Measurements from ENCODE around the gene TIMM13.
"Not testable (repeated sequence)": the region's sequence is repeated elsewhere in the genome, so short reads cannot be mapped to it uniquely, and the experiment has no call there.

Gene TIMM13

GRCh38 chr19:2415281-2415972, 12.0 kb downstream of the TIMM13 start:
- DNase-seq (ENCODE audit: low spot score): no peak

DNA sequence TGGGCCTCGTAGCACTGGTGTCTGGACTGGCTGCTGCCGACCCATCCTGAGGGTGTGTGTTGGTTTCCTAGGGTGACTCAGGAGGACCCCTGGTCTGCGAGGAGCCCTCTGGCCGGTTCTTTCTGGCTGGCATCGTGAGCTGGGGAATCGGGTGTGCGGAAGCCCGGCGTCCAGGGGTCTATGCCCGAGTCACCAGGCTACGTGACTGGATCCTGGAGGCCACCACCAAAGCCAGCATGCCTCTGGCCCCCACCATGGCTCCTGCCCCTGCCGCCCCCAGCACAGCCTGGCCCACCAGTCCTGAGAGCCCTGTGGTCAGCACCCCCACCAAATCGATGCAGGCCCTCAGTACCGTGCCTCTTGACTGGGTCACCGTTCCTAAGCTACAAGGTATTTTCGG, 13.8 kb downstream of the TIMM13 start:
- no peak for DNase-seq (ENCODE audit: low spot score)

DNA sequence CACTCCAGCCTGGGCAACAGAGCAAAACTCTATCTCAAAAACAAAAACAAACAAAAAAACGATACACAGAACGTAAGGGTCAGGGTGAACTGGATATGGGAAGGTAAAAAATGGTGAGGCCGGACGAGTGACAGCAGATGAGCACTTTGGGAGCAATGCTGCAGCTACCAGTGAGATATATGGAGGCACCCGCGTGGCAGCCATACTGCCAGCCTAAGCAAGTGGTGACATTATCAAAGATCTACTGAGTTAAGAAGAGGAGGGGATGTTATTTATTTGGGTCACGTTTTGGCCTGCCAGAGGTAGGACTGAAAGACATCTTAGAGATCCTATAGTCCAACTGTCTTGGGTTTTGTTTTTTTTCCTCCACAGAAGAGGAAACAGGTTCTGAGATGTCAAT, 14.2 kb downstream of the TIMM13 start:
- no peak for DNase-seq (ENCODE audit: low spot score)

DNA sequence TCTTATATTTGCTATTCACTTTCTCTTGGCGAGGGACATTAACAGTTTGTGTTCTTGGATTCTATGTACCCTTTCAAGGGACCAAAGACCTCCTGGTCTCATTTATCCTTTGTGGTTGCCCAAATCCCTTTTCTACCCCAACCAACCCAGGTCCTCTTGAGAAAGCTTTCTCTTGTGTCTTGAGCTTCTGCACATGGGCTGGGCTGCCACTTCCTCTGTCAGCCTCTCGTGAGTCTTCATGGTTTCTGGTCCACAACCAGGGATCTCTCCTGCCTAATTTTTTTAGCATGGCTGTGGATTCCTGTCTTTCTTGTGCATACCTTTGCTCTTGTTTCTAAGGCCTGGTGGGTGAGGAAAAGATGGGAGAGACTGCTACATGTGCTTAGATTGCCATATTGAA, 14.9 kb downstream of the TIMM13 start:
- no peak for DNase-seq (ENCODE audit: low spot score)

- no peak for DNase-seq (ENCODE audit: low spot score)
Measured at GRCh38 chr19:2411709-2412108, 15.7 kb downstream of the TIMM13 start.

- DNase-seq (ENCODE audit: low spot score): no peak
Measured at GRCh38 chr19:2410023-2410422, 17.4 kb downstream of the TIMM13 start.

DNA sequence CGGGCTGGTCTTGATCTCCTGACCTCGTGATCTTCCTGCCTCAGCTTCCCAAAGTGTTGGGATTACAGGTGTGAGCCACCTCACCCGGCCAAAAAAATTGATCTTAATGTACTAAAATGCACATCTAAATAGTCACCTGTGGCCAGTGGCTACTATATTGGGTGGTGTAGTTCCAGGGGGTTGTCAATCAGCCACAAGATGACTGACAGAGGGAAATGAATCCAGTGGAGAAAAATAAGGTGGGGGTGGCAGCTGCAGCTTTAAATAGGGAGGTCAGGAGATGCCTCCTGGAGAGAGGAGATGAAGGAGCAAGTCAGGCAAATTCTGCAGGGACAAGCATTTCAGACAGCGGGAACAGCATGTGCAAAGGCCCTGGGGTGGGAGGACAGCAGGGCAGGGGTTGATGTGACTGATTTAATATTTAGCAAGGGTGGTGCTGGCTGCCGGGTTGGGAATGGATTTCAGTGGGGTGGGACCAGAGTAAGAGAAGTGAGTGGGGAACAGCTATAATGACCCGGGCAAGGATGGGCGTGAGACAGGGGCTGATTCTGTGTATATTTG, 18.0 kb downstream of the TIMM13 start:
- no peak for DNase-seq (ENCODE audit: low spot score)

DNA sequence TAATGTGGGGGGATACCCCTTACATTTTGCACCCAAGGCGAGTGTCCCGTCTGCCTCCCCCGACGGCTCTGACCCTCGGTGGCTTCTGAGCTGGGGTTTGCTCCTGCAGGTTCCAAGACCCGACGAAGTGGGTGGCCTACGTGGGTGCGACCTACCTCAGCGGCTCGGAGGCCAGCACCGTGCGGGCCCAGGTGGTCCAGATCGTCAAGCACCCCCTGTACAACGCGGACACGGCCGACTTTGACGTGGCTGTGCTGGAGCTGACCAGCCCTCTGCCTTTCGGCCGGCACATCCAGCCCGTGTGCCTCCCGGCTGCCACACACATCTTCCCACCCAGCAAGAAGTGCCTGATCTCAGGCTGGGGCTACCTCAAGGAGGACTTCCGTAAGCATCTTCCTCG, 19.1 kb downstream of the TIMM13 start:
- no peak for DNase-seq (ENCODE audit: low spot score)

GRCh38 chr19:2399582-2399981, 27.8 kb downstream of the TIMM13 start:
- no peak for DNase-seq (ENCODE audit: low spot score)

DNA sequence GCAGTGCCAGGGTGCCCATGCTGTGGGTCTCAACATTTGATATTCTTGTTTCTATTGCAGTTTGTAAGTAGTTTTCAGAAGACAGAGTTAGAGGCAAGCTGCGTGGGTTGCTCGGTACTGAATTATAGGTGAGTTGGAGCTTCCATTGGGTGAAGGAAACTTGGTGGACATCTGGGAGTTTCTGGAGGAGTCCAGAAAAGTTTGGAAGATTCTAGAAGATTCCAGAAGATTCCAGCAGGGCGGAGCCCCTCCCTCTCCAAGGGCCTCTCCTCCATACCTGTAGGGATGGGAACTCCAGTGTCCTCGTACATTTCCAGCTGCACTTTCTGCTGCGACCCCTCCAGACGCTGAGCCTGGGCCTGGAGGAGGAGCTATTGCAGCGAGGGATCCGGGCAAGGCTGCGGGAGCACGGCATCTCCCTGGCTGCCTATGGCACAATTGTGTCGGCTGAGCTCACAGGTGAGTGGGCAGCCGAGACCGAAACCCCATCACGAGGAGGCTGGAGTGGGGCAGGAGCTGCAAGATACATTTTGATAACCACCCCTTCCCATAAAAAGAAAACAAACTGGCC, 28.6 kb downstream of the TIMM13 start:
- no peak for DNase-seq (ENCODE audit: low spot score)

DNA sequence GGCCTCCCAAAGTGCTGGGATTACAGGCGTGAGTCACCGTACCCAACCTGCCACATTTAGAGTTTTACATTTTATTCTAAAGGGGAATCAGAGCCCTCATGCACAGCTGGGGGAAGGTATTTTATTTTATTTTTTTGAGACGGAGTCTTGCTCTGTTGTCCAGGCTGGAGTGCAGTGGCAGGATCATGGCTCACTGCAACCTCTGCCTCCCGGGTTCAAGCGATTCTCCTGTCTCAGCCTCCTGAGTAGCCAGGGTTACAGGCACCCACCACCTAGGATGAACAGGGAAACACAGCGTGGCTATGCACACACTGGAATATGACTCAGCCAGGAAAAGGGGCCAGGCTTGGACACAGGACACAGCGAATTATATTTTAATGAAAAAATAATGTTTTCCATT, 30.2 kb downstream of the TIMM13 start:
- not testable (repeated sequence) for DNase-seq (ENCODE audit: low spot score)

DNA sequence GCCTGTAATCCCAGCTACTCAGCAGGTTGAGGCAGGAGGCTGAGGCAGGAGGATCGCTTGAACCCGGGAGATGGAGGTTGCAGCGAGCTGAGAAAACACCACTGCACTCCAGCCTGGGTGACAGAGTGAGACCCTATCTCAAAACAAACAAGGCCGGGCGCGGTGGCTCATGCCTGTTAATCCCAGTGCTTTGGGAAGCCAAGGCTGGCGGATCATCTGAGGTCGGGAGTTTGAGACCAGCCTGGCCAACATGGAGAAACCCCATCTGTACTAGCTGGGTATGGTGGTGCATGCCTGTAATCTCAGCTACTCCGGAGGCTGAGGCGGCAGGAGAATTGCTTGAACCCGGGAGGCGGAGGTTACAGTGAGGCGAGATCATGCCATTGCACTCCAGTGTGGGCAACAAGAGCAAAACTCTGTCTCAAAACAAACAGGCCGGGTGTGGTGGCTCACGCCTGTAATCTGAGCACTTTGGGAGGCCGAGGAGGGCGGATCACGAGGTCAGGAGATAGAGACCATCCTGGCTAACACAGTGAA, 32.0 kb downstream of the TIMM13 start:
- not testable (repeated sequence) for DNase-seq (ENCODE audit: low spot score)

- DNase-seq (ENCODE audit: low spot score): no peak
Measured at GRCh38 chr19:2394442-2395292, 32.7 kb downstream of the TIMM13 start.

- no peak for DNase-seq (ENCODE audit: low spot score)
Measured at GRCh38 chr19:2394054-2394441, 33.3 kb downstream of the TIMM13 start.

- not testable (repeated sequence) for DNase-seq (ENCODE audit: low spot score)
Measured at GRCh38 chr19:2392899-2393298, 34.5 kb downstream of the TIMM13 start.

- DNase-seq (ENCODE audit: low spot score): no peak
Measured at GRCh38 chr19:2392366-2392765, 35.0 kb downstream of the TIMM13 start.

GRCh38 chr19:2391118-2391725, 36.2 kb downstream of the TIMM13 start:
- peak; percentile 42 for DNase-seq (ENCODE audit: low spot score)

- DNase-seq (ENCODE audit: low spot score): no peak
Measured at GRCh38 chr19:2389594-2389993, 37.8 kb downstream of the TIMM13 start.

DNA sequence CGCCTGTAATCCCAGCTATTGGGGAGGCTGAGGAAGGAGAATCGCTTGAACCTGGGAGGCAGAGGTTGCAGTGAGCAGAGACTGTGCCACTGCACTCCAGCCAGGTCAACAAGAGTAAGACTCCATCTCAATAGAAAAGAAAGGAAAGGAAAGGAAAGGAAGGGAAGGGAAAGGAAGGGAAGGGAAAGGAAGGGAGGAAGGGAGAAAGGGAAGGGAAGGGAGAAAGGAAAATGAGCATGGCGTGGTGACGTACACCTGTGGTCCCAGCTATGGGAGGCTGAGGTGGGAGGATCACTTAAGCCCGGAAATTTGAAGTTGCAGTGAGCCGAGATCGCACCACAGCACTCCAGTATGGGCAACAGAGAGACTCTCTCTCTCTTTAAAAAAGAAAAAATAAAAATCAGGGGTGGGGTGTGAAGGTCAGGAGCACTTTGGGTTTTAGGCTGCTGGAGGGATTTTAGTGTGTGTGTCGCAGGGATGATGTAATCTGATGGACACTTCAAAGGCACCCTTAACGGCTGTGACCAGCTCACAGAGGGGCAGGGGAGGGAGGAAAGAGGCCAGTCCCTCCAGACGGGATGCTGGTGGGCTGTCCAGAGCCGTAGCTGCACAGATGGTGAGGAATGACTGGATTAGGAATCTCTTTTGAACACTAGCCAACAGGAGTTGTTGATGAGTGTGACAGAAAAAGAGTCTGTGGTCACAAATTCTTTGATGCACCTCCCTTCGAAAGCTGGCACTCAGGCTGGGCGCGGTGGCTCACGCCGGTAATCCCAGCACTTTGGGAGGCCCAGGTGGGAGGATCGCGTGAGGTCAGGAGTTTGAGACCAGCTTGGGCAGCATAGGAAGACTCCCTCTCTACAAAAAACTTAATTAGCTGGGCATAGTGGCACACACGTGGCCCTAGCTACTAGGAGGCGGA, 39.8 kb downstream of the TIMM13 start:
- DNase-seq (ENCODE audit: low spot score): no peak

DNA sequence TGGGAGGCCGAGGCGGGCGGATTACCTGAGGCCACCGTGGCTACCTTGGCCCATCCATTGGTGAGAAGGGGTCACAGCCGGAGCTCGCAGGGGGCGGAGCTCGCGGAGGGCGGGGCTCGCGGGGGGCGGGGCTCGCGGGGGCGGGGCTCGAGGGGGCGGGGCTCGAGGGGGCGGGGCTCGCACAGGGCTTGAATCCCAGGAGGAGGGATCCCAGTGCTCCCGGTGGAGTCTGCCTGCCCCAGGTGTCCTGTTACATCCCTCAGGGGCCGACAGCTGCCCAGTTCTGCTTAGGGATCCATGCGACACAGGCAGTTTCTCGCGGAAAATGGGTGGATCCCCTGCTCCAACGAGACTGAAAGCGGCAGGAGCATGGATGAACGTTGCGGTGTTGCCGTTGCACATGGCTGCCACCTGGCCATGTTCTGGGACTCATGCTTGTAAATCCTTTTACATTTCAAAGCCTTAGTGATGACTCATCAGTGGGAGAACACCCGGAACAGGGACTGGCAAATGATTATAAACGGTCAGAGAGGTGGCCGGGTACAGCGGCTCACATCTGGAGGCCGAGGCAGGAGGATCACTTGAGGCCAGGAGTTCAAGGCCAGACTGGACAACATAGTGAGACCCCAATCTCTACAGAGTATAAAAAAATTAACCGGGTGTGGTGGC, 42.2 kb downstream of the TIMM13 start:
- peak; percentile 89 for DNase-seq (ENCODE audit: low spot score)
